ENCODE measurements around the gene MAML1. TPM values are rescaled to one million over a fixed set of nuclear protein-coding genes. Genes with fewer than 3 reads are reported as not detected.

The MAML1 gene
- total and polyA plus RNA-seq, 4 donors: 2.2 to 7.6 (median 6.3) TPM

DNA sequence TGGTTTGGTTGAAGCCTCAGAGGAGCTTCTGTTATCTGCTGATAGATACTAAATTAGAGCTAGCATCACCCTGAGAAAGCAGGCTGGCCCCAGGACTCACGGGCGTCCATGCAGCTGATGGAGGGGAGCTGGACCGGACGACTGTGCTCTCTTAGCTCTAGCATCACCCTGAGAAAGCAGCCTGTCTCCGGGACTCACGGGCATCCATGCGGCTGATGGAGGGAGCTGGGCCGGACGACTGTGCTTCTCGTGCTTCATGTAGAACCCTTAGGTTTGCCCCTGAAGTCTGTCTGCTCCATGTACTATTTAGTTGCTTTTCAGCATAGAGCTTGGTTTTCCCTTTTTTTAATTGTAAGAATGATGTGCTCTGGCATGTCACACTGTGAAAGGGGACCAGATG is 44.8 kb downstream of the MAML1 start:
- Histone ChIP-seq H3K9me3 (ENCODE audit: control insufficient read depth in 4 of 4, low read length in 3 of 4) (no peaks in the 10 kb centered on the region), H3K9ac (ENCODE audit: low read depth in 1 of 2, low read length in 2 of 2) (no peak overlapping the region), H3K4me3 (ENCODE audit: low read depth in 1 of 3, low read length in 3 of 3) (no peak overlapping the region), H3K27me3 (ENCODE audit: control insufficient read depth in 4 of 4, insufficient read depth in 4 of 4, low read length in 3 of 4) (no peaks in the 10 kb centered on the region), H3K4me1 (ENCODE audit: control insufficient read depth in 4 of 4, insufficient read depth in 4 of 4, low read length in 3 of 4) (no peaks in the 10 kb centered on the region), H3K27ac (ENCODE audit: low read depth in 1 of 2, low read length in 2 of 2) (no peak overlapping the region), H3K36me3 (ENCODE audit: control insufficient read depth in 4 of 4, insufficient read depth in 3 of 4, low read depth in 1 of 4, low read length in 3 of 4) (peaks cover 6 to 46% (median 26%) of the 10 kb centered on the region in 4 donors)
- TF ChIP-seq, protein P1, sequence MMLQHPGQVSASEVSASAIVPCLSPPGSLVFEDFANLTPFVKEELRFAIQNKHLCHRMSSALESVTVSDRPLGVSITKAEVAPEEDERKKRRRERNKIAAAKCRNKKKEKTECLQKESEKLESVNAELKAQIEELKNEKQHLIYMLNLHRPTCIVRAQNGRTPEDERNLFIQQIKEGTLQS (IDR thresholded peaks at IDR 0.05): no peak
- no peak for TF ChIP-seq HNF4G (IDR thresholded peaks at IDR 0.05)
- no peak for TF ChIP-seq HNF4A (conservative IDR thresholded peaks at IDR 0.05)
- TF ChIP-seq RXRA (IDR thresholded peaks at IDR 0.05): no peak
- TF ChIP-seq SP1 (IDR thresholded peaks at IDR 0.05): no peak
- TF ChIP-seq FOXA1 (IDR thresholded peaks at IDR 0.05): no peak
- WGBS: 96% methylated on average over 10 of the region's 10 CpGs
- DNase-seq (ENCODE audit: low spot score): no peak

DNA sequence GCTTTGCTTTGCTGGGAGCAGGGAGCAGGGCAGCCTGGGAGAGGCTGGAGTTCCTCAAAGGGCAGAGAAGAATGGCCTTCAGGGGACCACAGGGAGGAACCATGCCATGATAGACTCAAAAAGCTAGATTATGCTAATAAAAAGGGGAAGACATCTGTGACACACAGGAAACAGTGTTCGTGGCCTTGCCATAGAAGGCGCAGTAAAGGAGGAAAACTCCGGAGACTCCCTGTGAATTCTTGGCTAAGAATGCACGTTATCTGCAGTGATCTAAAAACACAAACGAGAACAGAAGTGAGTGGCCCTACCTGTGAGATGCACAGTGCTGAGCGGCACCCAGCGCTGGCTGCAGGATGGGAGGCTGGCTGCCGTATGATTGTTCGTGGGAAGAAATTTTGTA is 45.3 kb downstream of the MAML1 start:
- Histone ChIP-seq H3K27ac (ENCODE audit: low read depth in 1 of 2, low read length in 2 of 2) (no peak overlapping the region), H3K9me3 (ENCODE audit: control insufficient read depth in 4 of 4, low read length in 3 of 4) (no peaks in the 10 kb centered on the region), H3K27me3 (ENCODE audit: control insufficient read depth in 4 of 4, insufficient read depth in 4 of 4, low read length in 3 of 4) (no peaks in the 10 kb centered on the region), H3K36me3 (ENCODE audit: control insufficient read depth in 4 of 4, insufficient read depth in 3 of 4, low read depth in 1 of 4, low read length in 3 of 4) (peaks cover 6 to 43% (median 24%) of the 10 kb centered on the region in 4 donors), H3K4me3 (ENCODE audit: low read depth in 1 of 3, low read length in 3 of 3) (no peak overlapping the region), H3K4me1 (ENCODE audit: control insufficient read depth in 4 of 4, insufficient read depth in 4 of 4, low read length in 3 of 4) (no peaks in the 10 kb centered on the region), H3K9ac (ENCODE audit: low read depth in 1 of 2, low read length in 2 of 2) (no peak overlapping the region)
- WGBS: 82% methylated on average over 9 of the region's 9 CpGs
- TF ChIP-seq RAD21 (IDR thresholded peaks at IDR 0.05): no peak
- no peak for TF ChIP-seq FOXA1 (IDR thresholded peaks at IDR 0.05)
- TF ChIP-seq FOXA2 (IDR thresholded peaks at IDR 0.05): no peak
- TF ChIP-seq, protein P2, sequence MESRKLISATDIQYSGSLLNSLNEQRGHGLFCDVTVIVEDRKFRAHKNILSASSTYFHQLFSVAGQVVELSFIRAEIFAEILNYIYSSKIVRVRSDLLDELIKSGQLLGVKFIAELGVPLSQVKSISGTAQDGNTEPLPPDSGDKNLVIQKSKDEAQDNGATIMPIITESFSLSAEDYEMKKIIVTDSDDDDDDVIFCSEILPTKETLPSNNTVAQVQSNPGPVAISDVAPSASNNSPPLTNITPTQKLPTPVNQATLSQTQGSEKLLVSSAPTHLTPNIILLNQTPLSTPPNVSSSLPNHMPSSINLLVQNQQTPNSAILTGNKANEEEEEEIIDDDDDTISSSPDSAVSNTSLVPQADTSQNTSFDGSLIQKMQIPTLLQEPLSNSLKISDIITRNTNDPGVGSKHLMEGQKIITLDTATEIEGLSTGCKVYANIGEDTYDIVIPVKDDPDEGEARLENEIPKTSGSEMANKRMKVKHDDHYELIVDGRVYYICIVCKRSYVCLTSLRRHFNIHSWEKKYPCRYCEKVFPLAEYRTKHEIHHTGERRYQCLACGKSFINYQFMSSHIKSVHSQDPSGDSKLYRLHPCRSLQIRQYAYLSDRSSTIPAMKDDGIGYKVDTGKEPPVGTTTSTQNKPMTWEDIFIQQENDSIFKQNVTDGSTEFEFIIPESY (IDR thresholded peaks at IDR 0.05): no peak
- no peak for TF ChIP-seq HNF4G (IDR thresholded peaks at IDR 0.05)
- TF ChIP-seq, protein P3, sequence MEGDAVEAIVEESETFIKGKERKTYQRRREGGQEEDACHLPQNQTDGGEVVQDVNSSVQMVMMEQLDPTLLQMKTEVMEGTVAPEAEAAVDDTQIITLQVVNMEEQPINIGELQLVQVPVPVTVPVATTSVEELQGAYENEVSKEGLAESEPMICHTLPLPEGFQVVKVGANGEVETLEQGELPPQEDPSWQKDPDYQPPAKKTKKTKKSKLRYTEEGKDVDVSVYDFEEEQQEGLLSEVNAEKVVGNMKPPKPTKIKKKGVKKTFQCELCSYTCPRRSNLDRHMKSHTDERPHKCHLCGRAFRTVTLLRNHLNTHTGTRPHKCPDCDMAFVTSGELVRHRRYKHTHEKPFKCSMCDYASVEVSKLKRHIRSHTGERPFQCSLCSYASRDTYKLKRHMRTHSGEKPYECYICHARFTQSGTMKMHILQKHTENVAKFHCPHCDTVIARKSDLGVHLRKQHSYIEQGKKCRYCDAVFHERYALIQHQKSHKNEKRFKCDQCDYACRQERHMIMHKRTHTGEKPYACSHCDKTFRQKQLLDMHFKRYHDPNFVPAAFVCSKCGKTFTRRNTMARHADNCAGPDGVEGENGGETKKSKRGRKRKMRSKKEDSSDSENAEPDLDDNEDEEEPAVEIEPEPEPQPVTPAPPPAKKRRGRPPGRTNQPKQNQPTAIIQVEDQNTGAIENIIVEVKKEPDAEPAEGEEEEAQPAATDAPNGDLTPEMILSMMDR (IDR thresholded peaks at IDR 0.05; ENCODE audit: low read depth, low read length, missing input control): no peak
- no peak for TF ChIP-seq TAF1 (conservative IDR thresholded peaks at IDR 0.05)
- no peak for TF ChIP-seq YY1 (IDR thresholded peaks at IDR 0.05)
- TF ChIP-seq NR2F2 (IDR thresholded peaks at IDR 0.05): no peak
- no peak for DNase-seq (ENCODE audit: low spot score)

DNA sequence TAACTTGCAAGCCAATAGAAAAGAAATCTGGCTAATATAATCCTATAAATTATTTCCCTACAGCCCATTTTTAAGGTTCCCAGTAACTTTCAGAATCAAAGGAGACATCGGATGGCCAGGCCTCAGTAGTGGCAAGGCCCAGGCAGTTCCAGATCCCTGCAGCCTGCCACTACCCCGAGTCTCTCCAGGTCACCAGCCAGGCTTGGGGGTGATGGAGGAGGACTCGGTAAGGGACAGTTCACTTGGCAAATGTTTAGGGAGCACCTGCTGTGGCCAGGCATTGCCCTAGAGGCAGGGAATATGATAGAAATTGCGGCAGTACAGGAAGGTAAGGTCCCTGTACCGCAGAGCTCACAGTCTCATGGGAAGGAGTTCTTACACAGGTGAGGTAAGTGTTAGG is 46.0 kb downstream of the MAML1 start:
- no peaks in the 10 kb centered on the region for H3K9me3 ChIP-seq (ENCODE audit: control insufficient read depth in 4 of 4, low read length in 3 of 4)
- H3K36me3 ChIP-seq (ENCODE audit: control insufficient read depth in 4 of 4, insufficient read depth in 3 of 4, low read depth in 1 of 4, low read length in 3 of 4): peaks cover 6 to 37% (median 21%) of the 10 kb centered on the region in 4 donors
- no peak overlapping the region for H3K4me3 ChIP-seq (ENCODE audit: low read depth in 1 of 3, low read length in 3 of 3)
- H3K4me1 ChIP-seq (ENCODE audit: control insufficient read depth in 4 of 4, insufficient read depth in 4 of 4, low read length in 3 of 4): no peaks in the 10 kb centered on the region
- H3K27me3 ChIP-seq (ENCODE audit: control insufficient read depth in 4 of 4, insufficient read depth in 4 of 4, low read length in 3 of 4): no peaks in the 10 kb centered on the region
- no peak overlapping the region for H3K27ac ChIP-seq (ENCODE audit: low read depth in 1 of 2, low read length in 2 of 2)
- DNase-seq (ENCODE audit: low spot score): no peak
- H3K9ac ChIP-seq (ENCODE audit: low read depth in 1 of 2, low read length in 2 of 2): no peak overlapping the region
- TF ChIP-seq SP1 (IDR thresholded peaks at IDR 0.05) (no peak), NR2F2 (IDR thresholded peaks at IDR 0.05) (no peak), GABPA (IDR thresholded peaks at IDR 0.05 in 1 of 2, conservative IDR thresholded peaks at IDR 0.05 in 1 of 2) (no peak), RXRA (IDR thresholded peaks at IDR 0.05) (no peak), EGR1 (IDR thresholded peaks at IDR 0.05; ENCODE audit: low read depth in 2 of 2) (no peak), FOXA1 (IDR thresholded peaks at IDR 0.05) (no peak), HNF4G (IDR thresholded peaks at IDR 0.05) (no peak), YY1 (IDR thresholded peaks at IDR 0.05) (no peak), JUND (IDR thresholded peaks at IDR 0.05) (no peak)
- TF ChIP-seq, protein P4, sequence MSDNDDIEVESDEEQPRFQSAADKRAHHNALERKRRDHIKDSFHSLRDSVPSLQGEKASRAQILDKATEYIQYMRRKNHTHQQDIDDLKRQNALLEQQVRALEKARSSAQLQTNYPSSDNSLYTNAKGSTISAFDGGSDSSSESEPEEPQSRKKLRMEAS (IDR thresholded peaks at IDR 0.05): no peak
- 93% methylated on average over 5 of the region's 5 CpGs for WGBS
